ENCODE measurements around the gene SLC8A3. TPM values are rescaled to one million over a fixed set of nuclear protein-coding genes. Genes with fewer than 3 reads are reported as not detected.

SLC8A3 gene
- total RNA-seq, 2 donors from 2014 or later, result 0.40 TPM

DNA sequence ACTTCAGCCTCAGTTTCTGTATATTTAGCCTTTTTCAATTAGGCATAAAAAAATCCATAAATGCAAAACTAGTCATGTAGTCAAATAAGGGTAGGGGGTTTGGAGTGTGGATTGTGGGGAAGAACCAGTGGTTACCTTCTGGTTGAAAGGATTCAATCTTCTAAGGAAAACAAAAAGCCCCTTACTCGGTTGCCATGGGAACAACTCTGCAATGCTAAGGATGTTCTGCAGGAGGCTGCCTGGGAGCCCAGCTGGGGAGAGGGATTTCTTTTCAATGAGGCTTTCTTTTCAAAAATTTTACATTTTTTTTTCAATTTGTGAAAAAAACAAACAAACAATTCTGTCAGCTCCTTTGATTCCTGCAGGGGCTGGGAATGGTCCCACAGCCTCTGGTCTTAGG lies 67.2 kb downstream of the SLC8A3 start:
- TF ChIP-seq, protein P1, sequence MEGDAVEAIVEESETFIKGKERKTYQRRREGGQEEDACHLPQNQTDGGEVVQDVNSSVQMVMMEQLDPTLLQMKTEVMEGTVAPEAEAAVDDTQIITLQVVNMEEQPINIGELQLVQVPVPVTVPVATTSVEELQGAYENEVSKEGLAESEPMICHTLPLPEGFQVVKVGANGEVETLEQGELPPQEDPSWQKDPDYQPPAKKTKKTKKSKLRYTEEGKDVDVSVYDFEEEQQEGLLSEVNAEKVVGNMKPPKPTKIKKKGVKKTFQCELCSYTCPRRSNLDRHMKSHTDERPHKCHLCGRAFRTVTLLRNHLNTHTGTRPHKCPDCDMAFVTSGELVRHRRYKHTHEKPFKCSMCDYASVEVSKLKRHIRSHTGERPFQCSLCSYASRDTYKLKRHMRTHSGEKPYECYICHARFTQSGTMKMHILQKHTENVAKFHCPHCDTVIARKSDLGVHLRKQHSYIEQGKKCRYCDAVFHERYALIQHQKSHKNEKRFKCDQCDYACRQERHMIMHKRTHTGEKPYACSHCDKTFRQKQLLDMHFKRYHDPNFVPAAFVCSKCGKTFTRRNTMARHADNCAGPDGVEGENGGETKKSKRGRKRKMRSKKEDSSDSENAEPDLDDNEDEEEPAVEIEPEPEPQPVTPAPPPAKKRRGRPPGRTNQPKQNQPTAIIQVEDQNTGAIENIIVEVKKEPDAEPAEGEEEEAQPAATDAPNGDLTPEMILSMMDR (IDR thresholded peaks at IDR 0.05), result no peak
- Histone ChIP-seq H3K36me3 (no peaks in the 10 kb centered on the region), H3K27me3 (no peaks in the 10 kb centered on the region), H3K27ac (no peak overlapping the region), H3K4me1 (no peaks in the 10 kb centered on the region), H3K9me3 (no peaks in the 10 kb centered on the region), H3K9ac (ENCODE audit: low read depth in 2 of 2, low read length in 2 of 2) (no peak overlapping the region), H3K4me3 (no peak overlapping the region)
- intact Hi-C loops (cut with DNase I), result no loop called here
- DNase-seq, result no peak

DNA sequence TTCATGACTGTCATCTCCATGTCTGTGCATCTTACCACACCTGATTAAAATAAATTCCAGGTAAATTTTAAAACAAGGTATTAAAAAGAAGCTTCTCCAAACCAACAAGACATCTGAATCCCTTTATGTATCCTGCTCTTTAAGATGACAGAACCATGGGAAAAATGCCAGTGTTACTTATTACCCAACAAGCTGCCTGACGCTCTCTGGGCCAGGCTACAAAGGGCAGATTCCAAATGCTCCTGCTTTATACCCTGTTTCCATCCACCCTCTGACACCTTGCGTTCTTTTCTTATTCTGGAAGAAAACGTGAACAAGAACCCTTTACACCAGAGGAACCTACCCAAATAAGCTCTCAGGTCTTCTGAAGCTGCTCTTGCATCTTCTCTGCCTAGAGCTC lies 70.7 kb downstream of the SLC8A3 start:
- Histone ChIP-seq H3K27me3 (no peaks in the 10 kb centered on the region), H3K9ac (ENCODE audit: low read depth in 2 of 2, low read length in 2 of 2) (no peak overlapping the region), H3K9me3 (no peaks in the 10 kb centered on the region), H3K4me3 (no peak overlapping the region), H3K36me3 (no peaks in the 10 kb centered on the region), H3K4me1 (no peaks in the 10 kb centered on the region), H3K27ac (no peak overlapping the region)
- DNase-seq, result no peak
- TF ChIP-seq, protein P1 (IDR thresholded peaks at IDR 0.05), result no peak
- intact Hi-C loops (cut with DNase I), result no loop called here

DNA sequence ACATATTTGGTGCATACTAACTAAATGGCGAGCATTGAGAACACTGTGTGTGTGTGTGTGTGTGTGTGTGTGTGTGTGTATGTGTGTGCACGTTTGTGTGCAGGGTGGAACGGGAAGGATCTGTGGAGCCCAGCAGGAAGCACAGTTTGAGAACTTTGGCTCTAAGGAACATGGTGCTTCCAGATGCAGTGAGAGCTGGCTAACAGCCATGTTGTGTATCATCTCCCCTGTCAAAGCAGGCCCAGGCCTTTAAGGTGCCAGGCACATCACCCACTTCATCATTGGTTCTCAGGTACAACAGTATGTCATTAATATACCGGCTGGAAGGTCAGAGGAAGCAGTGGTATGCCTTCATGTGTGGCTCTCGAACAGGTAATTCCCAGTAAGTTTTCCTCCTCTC lies 72.5 kb downstream of the SLC8A3 start:
- no peaks in the 10 kb centered on the region for H3K4me1 ChIP-seq
- intact Hi-C loops (cut with DNase I), result no loop called here
- H3K4me3 ChIP-seq, result no peak overlapping the region
- H3K36me3 ChIP-seq, result no peaks in the 10 kb centered on the region
- no peak for DNase-seq
- no peaks in the 10 kb centered on the region for H3K9me3 ChIP-seq
- H3K27me3 ChIP-seq, result no peaks in the 10 kb centered on the region
- H3K9ac ChIP-seq (ENCODE audit: low read depth in 2 of 2, low read length in 2 of 2), result no peak overlapping the region
- TF ChIP-seq, protein P1 (IDR thresholded peaks at IDR 0.05), result no peak
- H3K27ac ChIP-seq, result no peak overlapping the region

DNA sequence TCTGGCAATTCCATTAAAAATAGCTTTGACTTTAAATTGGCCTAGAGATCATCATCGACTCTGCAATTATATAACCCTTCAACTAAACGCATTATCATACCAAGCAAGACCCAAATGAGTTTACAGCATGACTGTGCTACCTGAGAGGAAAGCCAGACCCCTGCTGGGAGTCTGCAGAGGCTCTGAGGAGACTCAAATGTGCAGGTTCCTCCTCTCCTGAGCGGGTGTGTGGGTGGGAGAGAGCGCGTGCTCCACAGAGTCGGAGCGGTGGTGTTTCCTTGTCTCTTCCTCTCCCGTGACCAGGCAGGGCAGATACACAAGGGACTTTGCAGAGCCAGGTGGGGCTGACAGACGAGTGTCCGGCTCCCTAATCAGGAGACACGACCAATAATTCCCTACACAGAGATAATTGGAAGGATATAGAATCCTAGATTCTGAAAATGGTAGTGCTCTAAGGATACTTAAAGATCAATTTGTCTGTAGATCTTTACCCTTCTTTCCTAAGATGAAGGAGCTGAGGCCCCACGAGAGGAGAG lies 74.1 kb downstream of the SLC8A3 start:
- Histone ChIP-seq H3K27me3 (no peaks in the 10 kb centered on the region), H3K27ac (no peak overlapping the region), H3K9ac (ENCODE audit: low read depth in 2 of 2, low read length in 2 of 2) (no peak overlapping the region), H3K4me3 (no peak overlapping the region), H3K36me3 (no peaks in the 10 kb centered on the region), H3K4me1 (no peaks in the 10 kb centered on the region), H3K9me3 (no peaks in the 10 kb centered on the region)
- DNase-seq, result no peak
- TF ChIP-seq, protein P1 (IDR thresholded peaks at IDR 0.05), result no peak
- intact Hi-C loops (cut with DNase I), result no loop called here

DNA sequence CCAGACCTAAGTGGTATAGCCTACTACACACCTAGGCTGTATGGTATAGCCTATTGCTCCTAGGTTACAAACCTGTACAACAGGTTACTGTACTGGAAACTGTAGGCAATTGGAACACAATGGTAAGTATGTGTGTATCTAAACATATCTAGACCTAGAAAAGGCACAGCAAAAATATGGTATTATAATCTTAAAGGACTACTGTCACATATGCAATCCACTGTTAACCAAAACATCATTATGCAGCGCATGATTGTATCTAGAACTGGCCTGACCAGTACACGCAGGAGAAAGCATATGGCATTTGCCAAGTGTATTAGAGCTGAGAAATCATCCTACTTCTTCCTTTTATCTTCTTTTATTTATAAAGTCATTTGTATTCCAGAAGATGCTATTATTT lies 75.5 kb downstream of the SLC8A3 start:
- DNase-seq, result no peak
- TF ChIP-seq, protein P1 (IDR thresholded peaks at IDR 0.05), result no peak
- Histone ChIP-seq H3K36me3 (no peaks in the 10 kb centered on the region), H3K4me1 (no peaks in the 10 kb centered on the region), H3K27me3 (no peaks in the 10 kb centered on the region), H3K9ac (ENCODE audit: low read depth in 2 of 2, low read length in 2 of 2) (no peak overlapping the region), H3K27ac (no peak overlapping the region), H3K4me3 (no peak overlapping the region), H3K9me3 (no peaks in the 10 kb centered on the region)
- intact Hi-C loops (cut with DNase I), result no loop called here
